PC-3 (cell line): ENCODE data around the gene OSBPL8. TPM values are rescaled to one million over a fixed set of nuclear protein-coding genes. Genes with fewer than 3 reads are reported as not detected.

ENCODE experiments used
- ATAC-seq: fragments of 200-7000 bp; cut with Tn5 transposase; 2 replicates; pipeline ENCODE4 v1.9.1; 2020; ENCODE audit warnings: mild to moderate bottlenecking, moderate library complexity
- BruUV-seq: library from RNA; stranded (reverse); fragments of 400-500 nt; replicated peaks from 2 replicates; lab custom pipeline; 2021; lab: Mats Ljungman, UMichigan
- CTCF ChIA-PET: fragments of 300-600 bp; sonication (Branson Sonifier 250); formaldehyde crosslinking; loops from one replicate; lab custom pipeline; 2022; ENCODE audit warnings: antibody characterized with exemption; lab: Charles Lee
- POLR2A ChIA-PET: fragments of 300-600 bp; sonication (Branson Sonifier 250); formaldehyde crosslinking; loops from one replicate; lab custom pipeline; 2022; ENCODE audit warnings: antibody characterized with exemption; ENCODE audit not compliant: unreplicated experiment; lab: Charles Lee
- DNase-seq: peaks from one replicate; pipeline ENCODE4 v3.0.0-alpha.2; 2015
- H2AFZ ChIP-seq: fragments of 300-600 bp; sonication (generic); 2 replicates; pipeline ENCODE4 v1.6.0; 2016; ENCODE audit warnings: antibody characterized with exemption, low read length
- H3F3A ChIP-seq: fragments of 300-600 bp; sonication (generic); one replicate; pipeline ENCODE4 v1.6.0; 2017; ENCODE audit warnings: antibody characterized with exemption, low read length, control low read depth, mild to moderate bottlenecking; ENCODE audit not compliant: unreplicated experiment
- H3K27ac ChIP-seq: fragments of 300-600 bp; sonication (generic); 2 replicates; pipeline ENCODE4 v1.5.1; 2016; ENCODE audit warnings: mild to moderate bottlenecking, low read length
- H3K27me3 ChIP-seq: fragments of 300-600 bp; sonication (generic); 2 replicates; pipeline ENCODE4 v1.6.1; 2016; ENCODE audit warnings: low read length, mixed read lengths
- H3K36me3 ChIP-seq: fragments of 300-600 bp; sonication (generic); 2 replicates; pipeline ENCODE4 v1.6.1; 2016; ENCODE audit warnings: low read depth, mixed run types, low read length, mixed read lengths
- H3K4me1 ChIP-seq: fragments of 300-600 bp; sonication (generic); 2 replicates; pipeline ENCODE4 v1.5.1; 2016; ENCODE audit warnings: low read length; ENCODE audit not compliant: insufficient read depth
- H3K4me2 ChIP-seq: fragments of 300-600 bp; sonication (generic); 2 replicates; pipeline ENCODE4 v1.6.0; 2016; ENCODE audit warnings: low read length
- H3K4me3 ChIP-seq: fragments of 300-600 bp; sonication (generic); 2 replicates; pipeline ENCODE4 v1.5.1; 2016; ENCODE audit warnings: mild to moderate bottlenecking, low read length, mixed read lengths
- H3K79me2 ChIP-seq: fragments of 300-600 bp; sonication (generic); 2 replicates; pipeline ENCODE4 v1.6.1; 2017; ENCODE audit warnings: low read length, mixed read lengths
- H3K9ac ChIP-seq: fragments of 300-600 bp; sonication (generic); 2 replicates; pipeline ENCODE4 v1.6.0; 2016; ENCODE audit warnings: mild to moderate bottlenecking, low read length
- H3K9me2 ChIP-seq: fragments of 300-600 bp; sonication (generic); replicated peaks from 2 replicates; pipeline ENCODE4 v1.6.1; 2016; ENCODE audit warnings: mixed run types, low read length, mixed read lengths
- H3K9me3 ChIP-seq: fragments of 300-600 bp; sonication (generic); 2 replicates; pipeline ENCODE4 v1.6.1; 2016; ENCODE audit warnings: low read length, mixed read lengths
- H4K20me1 ChIP-seq: fragments of 300-600 bp; sonication (generic); 2 replicates; pipeline ENCODE4 v1.6.1; 2016; ENCODE audit warnings: low read length, mixed read lengths
- CTCF ChIP-seq: fragments of 300-600 bp; sonication (generic); conservative IDR thresholded peaks from 2 replicates; pipeline ENCODE4 v1.5.1; 2017; ENCODE audit warnings: antibody characterized with exemption, low read depth, mild to moderate bottlenecking, low read length
- EZH2 ChIP-seq: fragments of 300-600 bp; sonication (generic); IDR thresholded peaks from one replicate; pipeline ENCODE4 v1.6.1; 2017; ENCODE audit warnings: antibody characterized with exemption, mild to moderate bottlenecking, low read length; ENCODE audit not compliant: unreplicated experiment
- EZH2phosphoT487 ChIP-seq: fragments of 300-600 bp; sonication (generic); IDR thresholded peaks from 2 replicates; pipeline ENCODE4 v1.6.1; 2018; ENCODE audit warnings: mild to moderate bottlenecking, antibody characterized with exemption, low read length, borderline replicate concordance
- intact Hi-C: fragments of 100-400 bp; cut with micrococcal nuclease; formaldehyde crosslinking; loops from 2 replicates; pipeline ENCODE4 v1.9.0; 2023
- total RNA-seq: library from RNA; depleted of rRNA; stranded (reverse); fragments of >200 nt; gene quantifications from 2 replicates; pipeline ENCODE4 v1.2.3, GENCODE V29; 2014

OSBPL8 gene
- total RNA-seq, 1 experiment from 2014 or later, result 28.5 TPM

- no TSS peak for BruUV-seq
Measured at GRCh38 chr12:76547526-76547925, 12.0 kb downstream of the OSBPL8 start.

GRCh38 chr12:76546889-76547288 is 12.7 kb downstream of the OSBPL8 start:
- H3K36me3 ChIP-seq, result no peaks in the 10 kb centered on the region
- ATAC-seq, result no peak
- H3F3A ChIP-seq, result no peaks in the 10 kb centered on the region
- no peak for TF ChIP-seq EZH2
- no peak for TF ChIP-seq EZH2phosphoT487
- no peak for TF ChIP-seq CTCF
- ChIA-PET CTCF (no interaction called here), POLR2A (no interaction called here)
- intact Hi-C loops, result no loop called here
- H4K20me1 ChIP-seq, result 0 out of 2 replicates have a peak, but pooled peaks cover 11% of the 10 kb centered on the region
- BruUV-seq, result no TSS peak
- H3K4me3 ChIP-seq, result no peak overlapping the region
- H3K79me2 ChIP-seq, result peaks cover 82% of the 10 kb centered on the region
- no peaks in the 10 kb centered on the region for H3K9me2 ChIP-seq
- no peaks in the 10 kb centered on the region for H3K9me3 ChIP-seq
- no peaks in the 10 kb centered on the region for H3K27me3 ChIP-seq
- H3K27ac ChIP-seq, result no peak overlapping the region
- no peak overlapping the region for H3K9ac ChIP-seq
- DNase-seq, result no peak
- no peak overlapping the region for H2AFZ ChIP-seq
- H3K4me2 ChIP-seq, result no peak overlapping the region
- H3K4me1 ChIP-seq, result peaks cover 10% of the 10 kb centered on the region

More at GRCh38 chr12:76547526-76547925, 12.0 kb downstream of the OSBPL8 start:
- ATAC-seq (no peak), DNase-seq (no peak)
- H2AFZ ChIP-seq, result no peak overlapping the region
- no peaks in the 10 kb centered on the region for H3K9me2 ChIP-seq
- H3K4me2 ChIP-seq, result no peak overlapping the region
- ChIA-PET CTCF (no interaction called here), POLR2A (no interaction called here)
- no peak overlapping the region for H3K4me3 ChIP-seq
- TF ChIP-seq EZH2phosphoT487 (no peak), CTCF (no peak), EZH2 (no peak)
- intact Hi-C loops, result no loop called here
- peaks cover 81% of the 10 kb centered on the region for H3K79me2 ChIP-seq
- 0 out of 2 replicates have a peak, but pooled peaks cover 11% of the 10 kb centered on the region for H4K20me1 ChIP-seq
- H3F3A ChIP-seq, result no peaks in the 10 kb centered on the region
- H3K9me3 ChIP-seq, result no peaks in the 10 kb centered on the region
- no peaks in the 10 kb centered on the region for H3K36me3 ChIP-seq
- no peak overlapping the region for H3K27ac ChIP-seq
- no peak overlapping the region for H3K9ac ChIP-seq
- no peaks in the 10 kb centered on the region for H3K27me3 ChIP-seq
- H3K4me1 ChIP-seq, result peaks cover 10% of the 10 kb centered on the region

GRCh38 chr12:76545486-76545885 is 14.1 kb downstream of the OSBPL8 start:
- no TSS peak for BruUV-seq
- Histone ChIP-seq H3K27ac (no peak overlapping the region), H3K36me3 (no peaks in the 10 kb centered on the region), H2AFZ (no peak overlapping the region), H3K79me2 (peaks cover 68% of the 10 kb centered on the region), H3K9me3 (no peaks in the 10 kb centered on the region), H4K20me1 (0 out of 2 replicates have a peak, but pooled peaks cover 11% of the 10 kb centered on the region), H3K27me3 (no peaks in the 10 kb centered on the region), H3K9ac (no peak overlapping the region), H3K4me3 (no peak overlapping the region), H3K9me2 (no peaks in the 10 kb centered on the region), H3K4me1 (peaks cover 10% of the 10 kb centered on the region), H3K4me2 (no peak overlapping the region), H3F3A (no peaks in the 10 kb centered on the region)
- CTCF ChIA-PET, result no interaction called here
- TF ChIP-seq EZH2phosphoT487 (no peak), CTCF (no peak), EZH2 (no peak)
- ATAC-seq (no peak), DNase-seq (no peak)
- POLR2A ChIA-PET, result no interaction called here
- intact Hi-C loops, result no loop called here
